NT2/D1 (cell line): ENCODE data around the gene RNF212.

Experiments
- SUZ12 ChIP-seq: IDR thresholded peaks from 2 replicates; pipeline ENCODE4 v1.6.1; 2011; ENCODE audit not compliant: insufficient read length, insufficient read depth; ENCODE audit errors: extremely low read depth
- YY1 ChIP-seq: IDR thresholded peaks from 2 replicates; pipeline ENCODE4 v1.6.1; 2011; ENCODE audit not compliant: insufficient read length, insufficient read depth
- ZNF274 ChIP-seq: IDR thresholded peaks from 2 replicates; pipeline ENCODE4 v1.6.1; 2011; ENCODE audit warnings: mild to moderate bottlenecking, low read depth, low read length

GRCh38 chr4:1026115-1026514 lies 87.2 kb downstream of the RNF212 start:
- no peak for TF ChIP-seq ZNF274
- no peak for TF ChIP-seq YY1
- no peak for TF ChIP-seq SUZ12
